Left ventricle myocardium inferior (tissue), 1 donor: ENCODE results near the gene PTPRN2. TPM values are rescaled to one million over a fixed set of nuclear protein-coding genes. Genes with fewer than 3 reads are reported as not detected.
A peak's percentile ranks its signal among the peaks of the same experiment; 100 is the strongest.
"Not testable (repeated sequence)": the region's sequence is repeated elsewhere in the genome, so short reads cannot be mapped to it uniquely, and the experiment has no call there.

Experiments used
- DNase-seq: peaks from one replicate; pipeline ENCODE4 v3.0.0-alpha.2; 2020
- H3K27ac ChIP-seq: fragments of 200-600 bp; replicated peaks from 2 replicates; pipeline ENCODE4 v1.8.0; 2021
- H3K27me3 ChIP-seq: fragments of 200-600 bp; 2 replicates; pipeline ENCODE4 v1.8.0; 2021; ENCODE audit warnings: low read depth
- H3K36me3 ChIP-seq: fragments of 200-600 bp; 2 replicates; pipeline ENCODE4 v1.8.0; 2021
- H3K4me1 ChIP-seq: fragments of 200-600 bp; 2 replicates; pipeline ENCODE4 v1.8.0; 2021
- H3K4me3 ChIP-seq: fragments of 200-600 bp; 2 replicates; pipeline ENCODE4 v1.8.0; 2021; ENCODE audit warnings: mild to moderate bottlenecking, moderate library complexity
- H3K9me3 ChIP-seq: fragments of 200-600 bp; replicated peaks from 2 replicates; pipeline ENCODE4 v1.8.0; 2021
- CTCF ChIP-seq: fragments of 200-600 bp; IDR thresholded peaks from 2 replicates; pipeline ENCODE4 v1.8.0; 2021; ENCODE audit warnings: antibody characterized with exemption, mild to moderate bottlenecking, borderline replicate concordance
- intact Hi-C: fragments of 100-400 bp; cut with micrococcal nuclease; formaldehyde crosslinking; loops from one replicate; pipeline ENCODE4 v1.11.0; 2022
- long read RNA-seq: library from polyadenylated mRNA; unstranded; transcript quantifications from one replicate; pipeline ENCODE4 v2.0.0, GENCODE V29; 2021
- total RNA-seq: library from RNA; stranded (reverse); fragmentation: NEBNext Ultra II Directional; extraction: Animal tissue kit (Norgen Biotek cat#: 25700); gene quantifications from one replicate; pipeline ENCODE4 v1.2.1, GENCODE V29; 2021
- donor health status: DM: no; HTN: yes; CAD: no; lungs with severe emphysema.

PTPRN2 gene
- 1.3 TPM for total RNA-seq
- long read RNA-seq, partial matches to known transcripts, result 5 of 7 reads
- long read RNA-seq, other reads (novel, unspliced or antisense), result 2 of 7 reads

GRCh38 chr7:158587162-158588084, at the start of gene PTPRN2:
PTPRN2 (minus strand) TSS chr7:158587823.
- Histone ChIP-seq H3K4me3 (peak within 1 kb of the TSS; percentile 59), H3K9me3 (peaks cover 1% of the 10 kb centered on the region), H3K4me1 (peaks cover 26% of the 10 kb centered on the region), H3K36me3 (no peaks in the 10 kb centered on the region), H3K27ac (no peak within 1 kb of the TSS), H3K27me3 (peaks cover 62% of the 10 kb centered on the region)
- TF ChIP-seq CTCF, result no peak
- peak; percentile 59 for DNase-seq
- intact Hi-C loops, result no loop called here

- Histone ChIP-seq H3K36me3 (peaks cover 5% of the 10 kb centered on the region), H3K9me3 (no peaks in the 10 kb centered on the region), H3K4me1 (no peaks in the 10 kb centered on the region), H3K27ac (no peak overlapping the region), H3K4me3 (no peak overlapping the region), H3K27me3 (no peaks in the 10 kb centered on the region)
- no peak for TF ChIP-seq CTCF
- intact Hi-C loops, result no loop called here
- no peak for DNase-seq
Observed at GRCh38 chr7:158633055-158633956, 45.7 kb upstream of the PTPRN2 start.

- DNase-seq, result no peak
- no peak overlapping the region for H3K4me3 ChIP-seq
- no peaks in the 10 kb centered on the region for H3K9me3 ChIP-seq
- H3K27me3 ChIP-seq, result no peaks in the 10 kb centered on the region
- intact Hi-C loops, result no loop called here
- H3K27ac ChIP-seq, result no peak overlapping the region
- peaks cover 5% of the 10 kb centered on the region for H3K36me3 ChIP-seq
- H3K4me1 ChIP-seq, result no peaks in the 10 kb centered on the region
- no peak for TF ChIP-seq CTCF
Observed at GRCh38 chr7:158631574-158632195, 44.1 kb upstream of the PTPRN2 start.

- H3K27me3 ChIP-seq, H3K27ac ChIP-seq, H3K4me1 ChIP-seq, H3K4me3 ChIP-seq, intact Hi-C loops, H3K36me3 ChIP-seq, DNase-seq, H3K9me3 ChIP-seq: not testable (repeated sequence)
Observed at GRCh38 chr7:158626289-158626688, 38.7 kb upstream of the PTPRN2 start.

GRCh38 chr7:158623241-158623640, 35.6 kb upstream of the PTPRN2 start:
- H3K27ac ChIP-seq, result no peak overlapping the region
- no peak overlapping the region for H3K4me3 ChIP-seq
- TF ChIP-seq CTCF, result no peak
- no peaks in the 10 kb centered on the region for H3K27me3 ChIP-seq
- no peak for DNase-seq
- H3K4me1 ChIP-seq, result no peaks in the 10 kb centered on the region
- intact Hi-C loops, result no loop called here
- H3K9me3 ChIP-seq, result no peaks in the 10 kb centered on the region
- no peaks in the 10 kb centered on the region for H3K36me3 ChIP-seq
